COR-L47 (cell line): ENCODE results near the gene EPHA2.

Source experiments
- DNase-seq: peaks from one replicate; lab custom pipeline; 2025; lab: John Stamatoyannopoulos, UW

Gene EPHA2

GRCh38 chr1:16092097-16092922 lies 63.6 kb downstream of the EPHA2 start:
- DNase-seq = no peak

- DNase-seq = peak; percentile 35
Measured at GRCh38 chr1:16091296-16091695, 64.6 kb downstream of the EPHA2 start.

DNA sequence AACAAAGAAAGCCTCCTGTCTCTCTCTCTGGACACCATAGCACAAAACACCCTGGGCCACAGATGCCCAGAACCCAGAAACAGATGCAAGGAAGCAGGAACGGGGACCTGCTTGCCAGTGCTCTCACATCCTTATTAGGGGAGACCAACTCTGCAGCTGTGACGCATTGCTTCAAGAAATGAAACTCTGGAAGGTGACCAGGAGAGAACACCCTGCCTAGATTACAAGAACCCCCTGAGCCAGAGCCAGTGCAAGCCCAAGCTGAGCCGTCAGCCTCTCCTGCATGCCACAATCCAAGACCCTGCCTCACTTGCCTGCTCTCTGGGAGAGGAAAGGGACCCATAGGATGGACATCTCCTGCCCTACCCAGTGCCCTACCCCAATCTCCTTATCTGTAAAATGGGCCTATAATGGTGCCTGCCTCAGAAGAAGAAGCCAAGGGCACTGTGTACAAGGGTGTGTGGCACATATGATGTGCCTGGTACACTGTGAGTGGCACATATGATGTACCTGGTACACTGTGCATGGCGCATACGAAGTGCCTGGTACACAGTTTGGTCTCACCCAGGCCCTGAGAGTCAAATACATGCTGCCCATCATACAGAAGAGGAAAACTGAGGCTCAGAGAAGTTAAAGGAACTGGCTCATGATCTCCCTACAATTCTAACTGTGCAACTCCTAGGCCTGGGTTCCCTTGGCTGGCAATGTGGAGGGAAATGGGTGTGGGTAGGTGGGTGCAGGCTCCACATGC lies 65.6 kb downstream of the EPHA2 start:
- no peak for DNase-seq

DNA sequence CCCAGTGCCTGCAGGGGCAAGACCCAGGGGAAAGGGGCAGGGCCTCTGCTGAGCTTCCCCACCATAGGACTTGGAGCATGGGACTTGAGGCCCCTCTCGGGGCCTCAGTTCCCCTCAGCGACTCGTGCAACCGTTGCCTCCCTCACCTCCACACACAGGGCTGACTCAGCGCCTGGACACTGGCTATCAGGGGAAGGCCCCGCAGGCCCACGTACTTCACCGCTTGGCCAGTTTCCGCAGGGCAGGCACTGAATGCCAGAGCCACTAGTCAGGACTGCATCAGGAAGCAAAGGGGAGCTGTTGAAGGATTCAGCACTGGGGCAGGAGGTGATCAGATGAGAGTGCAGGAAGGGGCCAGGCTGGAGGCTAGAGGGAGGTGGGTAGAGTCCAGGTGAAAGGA lies 66.9 kb downstream of the EPHA2 start:
- DNase-seq = no peak

DNA sequence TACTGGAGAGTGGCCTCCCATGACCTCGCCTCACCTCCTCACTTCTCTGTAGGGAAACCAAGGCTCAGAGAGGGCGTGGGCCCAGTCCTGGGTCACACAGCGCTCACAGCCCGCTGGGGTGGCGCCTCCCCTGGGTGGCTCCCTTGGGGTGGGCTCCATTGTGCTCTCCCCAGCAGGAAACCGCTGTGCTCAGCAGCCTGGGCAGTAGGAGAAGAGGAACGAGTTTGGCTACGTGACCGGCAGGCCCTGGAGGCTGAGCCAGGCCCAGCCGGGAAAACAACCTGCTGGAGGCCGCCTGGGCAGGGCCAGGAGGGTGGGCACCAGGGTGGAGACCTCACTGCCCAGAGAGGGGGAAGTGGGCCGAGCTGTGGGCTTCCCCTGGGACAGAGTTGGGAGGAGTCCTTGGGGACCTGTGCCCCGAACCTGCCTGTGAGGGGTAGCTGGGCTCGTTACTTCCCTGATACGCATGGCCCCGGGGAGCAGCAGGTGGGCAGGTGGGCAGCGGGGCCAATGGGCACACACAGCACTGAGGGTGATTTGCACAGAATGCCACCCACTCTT lies 67.4 kb downstream of the EPHA2 start:
- no peak for DNase-seq

- no peak for DNase-seq
Measured at GRCh38 chr1:16087733-16088132, 68.1 kb downstream of the EPHA2 start.

- DNase-seq = no peak
Measured at GRCh38 chr1:16085522-16085921, 70.3 kb downstream of the EPHA2 start.

DNA sequence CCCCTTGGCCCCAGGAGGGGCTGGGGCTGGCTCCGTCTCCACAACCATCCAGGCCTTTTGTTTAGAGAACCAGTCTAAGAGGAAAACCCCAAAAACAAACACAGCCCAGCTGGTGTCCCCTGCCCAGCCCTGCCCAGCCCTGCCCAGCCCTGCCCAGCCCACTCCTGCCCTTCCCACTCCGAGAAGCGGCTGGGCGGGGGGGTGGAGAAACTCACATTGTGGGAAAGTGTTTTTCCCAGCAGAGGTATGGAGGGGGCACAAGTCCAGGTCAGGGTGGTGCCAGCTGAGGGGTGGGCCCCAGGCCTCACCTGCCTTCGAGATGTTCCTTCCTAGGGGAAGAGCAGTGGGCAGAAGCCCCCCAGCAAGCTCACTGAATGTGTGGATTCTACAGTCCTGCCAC lies 72.4 kb downstream of the EPHA2 start:
- DNase-seq = peak; percentile 53

GRCh38 chr1:16082283-16083038 lies 73.4 kb downstream of the EPHA2 start:
- peak; percentile 43 for DNase-seq

DNA sequence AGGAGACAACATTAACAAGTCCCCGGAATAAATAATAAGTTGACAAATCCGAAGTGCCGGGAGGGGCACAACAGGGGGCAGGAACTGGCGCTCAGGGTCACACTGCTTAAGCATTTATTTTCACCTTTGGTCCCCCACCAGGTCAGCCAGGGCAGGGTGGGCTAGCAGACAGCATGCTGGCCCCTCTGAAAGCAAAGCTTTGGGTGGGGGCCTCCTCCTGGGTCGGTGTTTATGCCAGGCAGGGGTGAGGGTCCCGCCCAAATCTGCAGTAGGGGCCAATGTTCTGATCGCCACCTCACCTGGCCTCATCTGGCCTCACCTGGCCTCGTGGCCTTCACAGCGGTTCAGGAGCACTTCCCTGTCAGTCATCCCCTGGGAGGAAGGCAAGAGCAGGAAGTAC lies 74.2 kb downstream of the EPHA2 start:
- no peak for DNase-seq

DNA sequence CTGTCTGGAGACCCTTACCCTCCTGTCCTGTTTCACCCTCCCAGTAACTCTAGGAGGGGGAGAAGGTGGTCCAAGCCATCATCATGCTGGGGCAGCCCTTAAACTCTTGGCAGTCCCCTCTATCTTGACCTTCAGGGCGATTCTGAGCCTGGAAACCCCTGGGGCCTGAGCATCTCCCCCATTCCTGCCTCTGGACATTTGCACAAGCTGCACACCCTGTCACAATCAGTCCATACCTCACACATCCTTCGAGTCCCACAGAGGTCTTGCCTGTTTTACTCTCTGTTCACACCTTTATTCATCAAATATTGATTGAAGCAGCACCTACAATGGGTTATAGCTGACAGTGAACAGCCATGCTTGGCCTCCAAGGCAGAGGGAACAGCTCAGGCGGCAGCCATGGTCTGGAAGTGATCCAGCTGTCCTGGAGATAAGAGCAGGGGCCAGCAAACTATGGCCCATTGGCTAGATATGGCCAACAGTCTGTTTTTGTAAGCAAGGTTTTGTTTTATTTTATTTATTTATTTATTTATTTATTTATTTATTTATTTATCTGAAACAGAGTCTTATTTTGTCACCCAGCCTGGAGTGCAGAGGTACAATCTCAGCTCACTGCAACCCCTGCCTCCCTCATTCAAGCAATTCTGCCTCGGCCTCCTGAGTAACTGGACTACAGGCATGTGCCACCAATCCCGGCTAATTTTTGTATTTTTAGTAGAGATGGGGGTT lies 75.3 kb downstream of the EPHA2 start:
- DNase-seq = no peak

DNA sequence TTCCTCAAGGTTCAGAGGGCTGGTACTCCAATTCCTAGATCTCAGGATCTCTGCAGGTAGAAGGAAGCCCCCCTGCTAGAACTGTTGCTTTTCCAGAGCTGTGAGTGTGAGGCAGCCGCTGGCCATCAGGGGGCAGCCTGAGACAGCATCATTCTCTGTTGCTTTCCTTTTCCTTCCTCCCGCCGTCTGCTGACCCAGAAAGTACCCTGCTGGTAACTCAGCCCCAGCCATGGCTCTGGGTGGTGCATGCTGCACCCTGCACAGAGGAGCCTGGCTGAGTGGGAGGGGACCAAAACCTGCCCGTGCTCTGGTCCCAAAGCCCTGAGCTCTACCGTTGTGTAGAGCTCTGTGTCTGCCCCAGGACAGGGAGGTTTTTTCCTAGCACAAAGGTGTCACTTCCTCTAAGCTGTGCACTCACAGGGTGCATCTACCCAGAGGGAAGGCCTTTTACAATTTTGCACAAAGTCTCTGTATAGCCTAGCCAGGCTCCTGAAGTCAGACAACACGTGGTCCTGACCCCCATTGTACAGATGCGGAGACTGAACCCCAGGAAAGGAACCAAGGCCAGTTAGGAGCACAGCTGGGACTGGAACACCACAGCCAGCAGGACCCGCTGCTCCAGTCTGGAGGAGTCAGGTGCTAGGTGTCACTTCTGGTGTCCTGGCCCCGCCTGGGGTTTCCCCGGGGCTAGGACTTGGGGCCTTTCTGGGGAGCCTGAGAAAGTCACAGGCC lies 76.8 kb downstream of the EPHA2 start:
- DNase-seq = peak; percentile 65

DNA sequence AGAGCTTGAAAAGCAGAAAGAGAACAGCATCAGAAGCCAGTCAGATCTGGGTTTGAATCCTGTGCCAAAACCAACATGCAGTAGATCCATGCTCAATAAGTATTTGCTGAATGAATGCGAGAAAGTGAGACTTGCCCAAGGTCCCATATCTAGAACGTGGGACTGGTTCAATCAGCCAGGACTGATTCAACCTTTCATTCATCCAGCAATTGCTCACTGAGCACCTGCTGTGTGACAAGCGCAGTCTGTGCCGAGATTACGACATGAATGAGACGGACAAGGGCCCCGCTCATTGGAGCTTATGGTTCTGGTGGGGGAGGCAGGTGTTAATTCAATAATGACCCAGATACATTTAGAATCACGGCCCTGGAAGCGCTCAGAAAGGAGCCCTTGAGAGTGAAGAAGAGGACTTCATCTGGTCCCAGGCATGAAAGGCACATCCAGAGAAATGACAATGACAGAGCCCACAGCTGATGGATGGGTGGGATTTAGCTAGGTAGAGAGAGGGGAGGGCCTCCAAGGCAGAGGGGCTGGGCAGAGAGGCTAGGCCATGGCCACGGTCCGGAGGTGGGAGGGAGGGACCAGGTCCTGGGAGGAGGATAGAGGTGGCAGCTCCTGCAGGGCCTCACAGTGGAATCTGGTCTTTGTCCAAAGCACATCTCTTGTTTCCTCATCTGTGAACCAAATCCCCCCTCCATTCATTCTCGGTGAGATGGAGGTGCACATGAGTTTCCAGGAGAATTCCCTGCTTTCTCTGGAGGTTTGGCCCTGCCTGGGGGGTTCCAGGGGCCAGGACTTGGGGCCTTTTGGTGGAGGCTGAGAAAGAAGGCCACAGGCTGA lies 78.2 kb downstream of the EPHA2 start:
- DNase-seq = no peak

GRCh38 chr1:16076865-16077238 lies 79.0 kb downstream of the EPHA2 start:
- DNase-seq = no peak

DNA sequence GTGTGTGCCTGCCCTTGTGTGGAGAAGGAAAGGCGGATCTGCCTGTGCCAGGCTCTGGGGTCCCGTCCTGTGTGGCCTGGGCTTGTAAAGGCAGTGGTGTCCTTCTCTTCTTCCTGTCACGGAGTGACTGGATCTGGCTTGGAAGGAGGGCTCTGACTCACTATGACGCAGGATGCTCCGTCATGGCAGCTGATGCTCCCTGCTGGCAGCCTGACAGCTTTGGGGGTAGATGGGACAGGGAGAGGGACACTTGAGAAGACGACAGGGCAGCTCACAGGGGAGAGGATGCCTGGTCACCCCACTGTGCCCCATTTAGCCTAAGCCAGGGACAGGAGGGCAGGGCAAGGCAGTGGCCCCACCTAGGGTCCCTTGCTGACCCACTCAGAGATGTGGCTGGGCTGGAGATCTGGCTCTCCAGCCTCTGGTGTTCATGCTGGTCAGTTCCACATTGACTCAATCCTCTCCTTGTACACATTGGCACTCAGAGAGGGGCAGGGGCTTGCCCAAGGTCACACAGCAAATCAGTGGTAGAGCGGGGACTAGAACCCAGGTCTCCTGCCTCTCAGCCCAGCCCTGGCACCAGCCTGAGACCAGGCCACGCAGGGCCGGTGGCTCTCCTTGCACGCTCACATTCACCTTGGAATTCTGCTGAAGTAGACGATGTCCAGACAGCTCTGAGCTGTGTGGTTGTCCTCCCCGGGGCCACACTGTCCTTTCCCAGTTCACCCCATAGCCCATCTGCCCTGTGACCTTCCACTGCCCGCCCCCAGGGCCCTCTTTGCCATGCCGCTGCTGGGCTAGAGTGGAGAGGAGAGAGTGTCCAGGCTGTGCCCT lies 79.6 kb downstream of the EPHA2 start:
- DNase-seq = no peak

DNA sequence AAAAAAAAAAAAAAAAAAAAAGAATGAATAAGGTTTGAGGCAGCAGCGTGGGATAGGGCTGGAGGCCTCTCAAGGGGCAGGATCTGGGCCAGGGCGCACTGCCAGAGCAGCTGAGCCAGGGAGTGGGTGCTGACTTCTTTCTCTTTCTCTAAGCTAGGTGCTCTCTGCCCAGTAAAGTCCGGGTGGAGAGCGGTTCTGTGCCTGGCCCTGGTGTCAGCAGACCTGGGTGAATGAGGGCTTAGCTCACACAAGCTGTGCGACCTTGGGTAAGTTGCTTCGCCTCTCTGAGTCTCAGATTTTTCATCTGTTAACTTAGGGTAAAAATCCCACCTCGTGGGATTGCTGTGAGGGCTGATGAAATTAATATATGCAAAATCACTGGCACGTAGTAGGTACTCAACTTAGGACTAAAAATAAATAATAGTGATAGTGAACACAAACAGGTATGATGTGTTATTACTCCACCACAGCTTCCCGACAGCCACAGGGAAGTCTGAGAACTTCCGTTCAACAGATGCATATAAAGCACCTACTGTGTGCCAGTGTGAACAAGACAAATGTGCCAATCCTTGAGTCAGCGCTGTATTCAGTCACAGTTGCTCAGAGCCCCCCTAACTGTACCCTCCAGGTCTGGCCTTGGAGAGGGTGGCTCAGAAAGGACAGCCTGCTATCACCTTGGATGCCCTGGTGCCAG lies 80.4 kb downstream of the EPHA2 start:
- no peak for DNase-seq
